GM10248 (cell line): ENCODE results near the gene DNAJC30.

ENCODE experiments used
- CTCF ChIA-PET: fragments of 300-600 bp; sonication (Branson Sonifier 250); formaldehyde crosslinking; extraction: SDS; loops from one replicate; lab custom pipeline; 2021; ENCODE audit warnings: antibody characterized with exemption; lab: Yijun Ruan, JAX
- POLR2A ChIA-PET: fragments of 350-650 bp; sonication (Branson Sonifier 250); formaldehyde crosslinking; extraction: SDS; loops from one replicate; lab custom pipeline; 2020; ENCODE audit warnings: antibody characterized with exemption; lab: Yijun Ruan, JAX
- DNase-seq: peaks from one replicate; pipeline ENCODE4 v3.0.0; 2012; ENCODE audit errors: extremely low spot score
- CTCF ChIP-seq: IDR thresholded peaks from 2 replicates; pipeline ENCODE4 v1.5.1; 2012; ENCODE audit warnings: mild to moderate bottlenecking, low read depth; ENCODE audit errors: extremely low read depth, missing control alignments, control extremely low read depth

Gene DNAJC30

DNA sequence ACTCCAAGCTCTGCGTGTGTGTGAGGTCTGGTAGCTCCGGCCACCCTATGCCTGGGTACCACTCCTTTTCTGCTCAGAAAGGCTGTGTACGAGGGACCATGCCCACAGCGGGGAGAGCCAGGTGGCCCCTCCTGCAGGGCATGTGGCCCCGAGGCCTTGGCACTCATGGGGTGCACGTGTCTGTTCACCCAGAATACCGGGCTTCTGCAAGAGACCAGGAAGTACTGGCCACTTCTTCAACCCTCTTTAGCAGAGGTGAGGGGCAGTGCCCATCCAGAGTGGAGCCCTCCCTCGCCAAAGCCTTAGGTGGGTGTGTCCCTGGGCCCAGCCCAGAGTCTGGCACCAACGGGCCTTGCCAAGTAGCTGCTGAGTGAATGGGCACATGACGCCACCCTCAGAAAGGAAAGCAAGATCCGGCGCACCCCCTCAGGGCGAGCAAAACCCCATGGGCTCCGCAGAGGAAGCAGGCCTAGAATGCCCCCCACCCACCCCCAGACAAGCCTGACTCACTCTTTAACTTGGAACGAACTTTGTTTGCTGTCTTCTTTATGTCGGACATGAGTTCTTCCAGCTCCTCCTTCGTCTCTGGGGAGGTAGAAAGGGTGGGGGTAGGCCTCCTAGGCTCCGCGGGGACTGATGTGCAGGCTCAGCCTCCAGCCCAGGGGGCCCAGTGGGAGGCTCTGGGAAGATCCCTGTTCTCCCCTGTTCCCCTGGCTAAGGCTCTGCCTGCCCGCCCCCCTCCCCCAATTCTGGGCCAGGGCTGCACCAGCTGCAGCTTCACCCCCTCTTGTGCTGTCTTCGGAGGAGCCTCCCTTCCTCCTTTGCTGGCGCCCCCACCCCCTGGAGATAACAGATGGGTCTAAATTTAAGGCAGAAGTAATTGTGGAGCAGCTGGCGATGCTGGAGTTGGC, 21.6 kb upstream of the DNAJC30 start:
- DNase-seq = no peak
- ChIA-PET POLR2A (interaction anchor here (0.6 to 1.2 kb wide), 3 partner anchors 14 to 39 kb away, joined by 3 to 5 read pairs (median 3); no protein-coding TSS in a partner anchor), CTCF (interaction anchor here (1.1 to 3.1 kb wide), 4 partner anchors 8 to 98 kb away, joined by 4 to 11 read pairs (median 4); no protein-coding TSS in a partner anchor)
- TF ChIP-seq CTCF = no peak

- POLR2A ChIA-PET = interaction anchor here (0.6 to 1.2 kb wide), 2 partner anchors 13 to 38 kb away, joined by 3 to 5 read pairs; no protein-coding TSS in a partner anchor
- DNase-seq = peak; percentile 71
- CTCF ChIA-PET = interaction anchor here (1.9 to 3.1 kb wide), 3 partner anchors 11 to 97 kb away, joined by 4 to 14 read pairs (median 11); no protein-coding TSS in a partner anchor
- TF ChIP-seq CTCF = no peak
These were observed 20.7 kb upstream of the DNAJC30 start for GRCh38 chr7:73703757-73704639.

DNA sequence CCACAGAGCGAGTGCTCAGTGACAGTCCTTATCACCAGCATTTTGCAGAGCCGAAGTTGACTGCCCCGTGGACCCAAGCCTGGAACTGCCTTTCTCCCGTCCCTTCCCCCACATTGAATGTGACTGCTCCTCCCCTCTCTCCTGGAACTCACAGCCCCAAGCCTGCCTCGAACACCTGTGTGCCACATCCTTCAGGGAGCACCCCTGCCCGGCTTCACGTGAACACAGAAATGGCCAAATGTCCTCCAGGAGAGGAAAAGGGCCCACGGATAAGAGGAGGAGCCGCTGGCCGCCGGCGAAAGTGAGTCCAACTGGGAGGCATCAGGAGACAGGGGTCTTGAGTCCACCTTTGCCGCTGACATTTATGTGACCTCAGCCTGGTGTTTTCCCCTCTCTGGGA, 20.0 kb upstream of the DNAJC30 start:
- DNase-seq = no peak
- CTCF ChIA-PET = interaction anchor here (1.9 to 3.8 kb wide), 3 partner anchors 10 to 96 kb away, joined by 4 to 15 read pairs (median 14); no protein-coding TSS in a partner anchor
- POLR2A ChIA-PET = no interaction called here
- no peak for TF ChIP-seq CTCF

DNA sequence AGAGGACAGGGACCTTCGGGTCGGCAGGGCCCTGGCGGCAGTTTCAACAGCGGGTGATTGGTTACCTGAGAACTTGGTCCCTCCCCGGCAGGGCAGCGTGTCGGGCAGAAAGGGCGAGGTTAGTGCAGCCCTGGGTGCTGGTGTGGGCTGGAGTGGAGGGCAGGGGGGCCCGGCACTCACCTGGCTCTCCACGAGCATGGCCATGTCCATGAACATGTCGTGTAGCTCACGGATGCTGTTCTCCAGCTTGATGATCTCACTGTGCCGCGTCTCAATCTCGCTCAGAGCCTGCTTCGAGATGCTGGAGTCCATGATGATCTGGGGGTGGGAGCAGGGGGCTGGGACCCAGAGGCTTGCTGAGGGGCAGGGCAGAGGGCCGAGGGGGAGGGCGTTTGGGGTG, 19.4 kb upstream of the DNAJC30 start:
- TF ChIP-seq CTCF = no peak
- no peak for DNase-seq
- ChIA-PET POLR2A (interaction anchor here (0.6 to 1.7 kb wide), 2 partner anchors 11 to 475 kb away, joined by 4 read pairs; no protein-coding TSS in a partner anchor), CTCF (interaction anchor here (1.1 to 3.8 kb wide), 5 partner anchors 8 to 96 kb away, joined by 3 to 19 read pairs (median 14); partner anchors contain the start of gene VPS37D)

GRCh38 chr7:73702226-73702625, 19.0 kb upstream of the DNAJC30 start:
- TF ChIP-seq CTCF = no peak
- DNase-seq = no peak
- CTCF ChIA-PET = interaction anchor here (1.1 to 3.8 kb wide), 4 partner anchors 9 to 95 kb away, joined by 3 to 19 read pairs (median 14); partner anchors contain the start of gene VPS37D
- POLR2A ChIA-PET = interaction anchor here (0.6 to 1.7 kb wide), 3 partner anchors 9 to 476 kb away, joined by 3 to 4 read pairs (median 4); no protein-coding TSS in a partner anchor
